ENCODE data around the gene CACTIN.

GRCh38 chr19:3656747-3657394 is 30.3 kb upstream of the CACTIN start:
- no peak for TF ChIP-seq EZH2 (IDR thresholded peaks at IDR 0.05; ENCODE audit: borderline replicate concordance, low read length)
- peak; percentile 35; the same call in 1 of the 2 replicates for TF ChIP-seq CTCF (IDR thresholded peaks at IDR 0.05; ENCODE audit: low read length)

Measured in OCI-LY1 (cell line).